Left lung (tissue), 10 donors: ENCODE measurements around the gene PROKR1. TPM values are rescaled to one million over a fixed set of nuclear protein-coding genes. Genes with fewer than 3 reads are reported as not detected.

Experiments
- ATAC-seq: fragments of 200-7000 bp; cut with Tn5 transposase; one replicate; pipeline ENCODE4 v1.9.1; 2020; ENCODE audit warnings: moderate library complexity
- DNase-seq, 4 donors: peaks; one replicate each; pipeline ENCODE4 v3.0.0-alpha.2; 2013 to 2020
- H3K27ac ChIP-seq, 2 donors: fragments of 200-600 bp; sonication (generic) in 1 of 2; one replicate each; pipeline versions ENCODE4 v1.5.0 to v1.8.0; 2020 to 2021
- H3K27me3 ChIP-seq, 2 donors: fragments of 200-600 bp; sonication (generic) in 1 of 2; one replicate each; pipeline versions ENCODE4 v1.5.0 to v1.8.0; 2020 to 2021
- H3K36me3 ChIP-seq, 2 donors: fragments of 200-600 bp; sonication (generic) in 1 of 2; one replicate each; pipeline versions ENCODE4 v1.5.0 to v1.8.0; 2020 to 2021
- H3K4me1 ChIP-seq, 2 donors: fragments of 200-600 bp; one replicate each; pipeline ENCODE4 v1.8.0; 2021
- H3K4me3 ChIP-seq, 2 donors: fragments of 200-600 bp; sonication (generic) in 1 of 2; one replicate each; pipeline versions ENCODE4 v1.5.0 to v1.8.0; 2020 to 2021; ENCODE audit warnings: mild to moderate bottlenecking in 1 of 2
- H3K9me3 ChIP-seq, 2 donors: fragments of 200-600 bp; sonication (generic) in 1 of 2; one replicate each; pipeline versions ENCODE4 v1.5.0 to v1.8.0; 2020 to 2021
- CTCF ChIP-seq, 2 donors: fragments of 200-600 bp; sonication (generic) in 1 of 2; IDR thresholded peaks; one replicate each; pipeline versions ENCODE4 v1.5.0 to v1.8.0; 2021; ENCODE audit warnings: antibody characterized with exemption in 2 of 2
- intact Hi-C, 2 donors: fragments of 100-400 bp; cut with DNase I; formaldehyde crosslinking; loops; one replicate each; pipeline versions ENCODE4 v1.11.2 to v1.14.2; 2022
- polyA plus RNA-seq, 6 donors: library from polyadenylated mRNA; unstranded; fragments of 120-200 nt; gene quantifications; one replicate each; pipeline ENCODE4 v1.2.1, GENCODE V29; 2013; ENCODE audit not compliant: insufficient read length in 6 of 6
- total RNA-seq, 2 donors: library from RNA; stranded (reverse); fragmentation: NEBNext Ultra II Directional; extraction: Animal tissue kit (Norgen Biotek cat#: 25700); gene quantifications; one replicate each; pipeline ENCODE4 v1.2.1, GENCODE V29; 2021
- donor health status: DM: no; HTN: yes; CAD: no.
- donor health status: DM: no; HTN: no; CAD: no.

PROKR1 gene
- total and polyA plus RNA-seq, 8 donors: 0.04 to 0.14 (median 0.09) TPM; not detected in 2

GRCh38 chr2:68653034-68653433 is 9.7 kb downstream of the PROKR1 start:
- intact Hi-C loops: no loop called here
- Histone ChIP-seq H3K27me3 (peaks cover 0 to 4% of the 10 kb centered on the region in 2 donors), H3K36me3 (no peaks in the 10 kb centered on the region), H3K9me3 (no peaks in the 10 kb centered on the region), H3K4me1 (peaks cover 0 to 13% of the 10 kb centered on the region in 2 donors), H3K4me3 (no peak overlapping the region), H3K27ac (no peak overlapping the region)
- ATAC-seq (no peak), DNase-seq (no peak)
- no peak for TF ChIP-seq CTCF (IDR thresholded peaks at IDR 0.05)

DNA sequence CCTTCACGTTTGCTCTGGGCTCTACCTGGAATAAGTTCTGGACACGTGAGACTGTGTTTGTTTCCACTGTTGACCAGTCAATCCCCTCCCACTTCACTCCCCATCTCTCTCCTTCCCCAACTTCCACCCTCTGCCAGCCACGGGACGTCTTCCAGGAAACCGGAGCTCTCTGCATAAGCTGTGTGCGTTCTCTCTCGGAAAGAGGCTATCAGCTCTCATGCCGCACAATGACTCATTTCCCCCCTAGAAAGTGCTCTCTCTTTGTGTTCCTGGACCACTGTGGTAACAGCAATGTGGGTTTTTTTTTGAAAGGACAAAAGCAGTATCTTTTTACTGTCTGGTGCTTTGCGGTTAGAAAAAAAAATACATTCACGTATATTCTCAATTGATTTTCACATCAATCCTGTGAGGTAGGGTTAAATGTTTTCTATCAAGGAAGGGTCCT is 10.2 kb downstream of the PROKR1 start:
- no peak overlapping the region for H3K4me3 ChIP-seq
- intact Hi-C loops: no loop called here
- ATAC-seq: peak; percentile 74

GRCh38 chr2:68658266-68658665 is 14.9 kb downstream of the PROKR1 start:
- no peak for TF ChIP-seq CTCF (IDR thresholded peaks at IDR 0.05)
- no peaks in the 10 kb centered on the region for H3K36me3 ChIP-seq
- H3K4me1 ChIP-seq: peaks cover 0 to 15% of the 10 kb centered on the region in 2 donors
- no peaks in the 10 kb centered on the region for H3K9me3 ChIP-seq
- no peaks in the 10 kb centered on the region for H3K27me3 ChIP-seq
- intact Hi-C loops: no loop called here
- no peak overlapping the region for H3K4me3 ChIP-seq
- no peak for ATAC-seq
- no peak overlapping the region for H3K27ac ChIP-seq
- no peak for DNase-seq

More for the DNA sequence above, 10.2 kb downstream of the PROKR1 start:
- Histone ChIP-seq H3K9me3 (no peaks in the 10 kb centered on the region), H3K27ac (no peak overlapping the region), H3K27me3 (peaks cover 0 to 2% of the 10 kb centered on the region in 2 donors), H3K36me3 (no peaks in the 10 kb centered on the region), H3K4me1 (peaks cover 0 to 13% of the 10 kb centered on the region in 2 donors)
- TF ChIP-seq CTCF (IDR thresholded peaks at IDR 0.05): no peak
- peak in 2 of 4 donors; percentile 17 to 43 for DNase-seq

- Histone ChIP-seq H3K4me3 (no peak overlapping the region), H3K36me3 (no peaks in the 10 kb centered on the region), H3K4me1 (peaks cover 0 to 7% of the 10 kb centered on the region in 2 donors), H3K27ac (no peak overlapping the region), H3K27me3 (no peaks in the 10 kb centered on the region), H3K9me3 (no peaks in the 10 kb centered on the region)
- intact Hi-C loops: no loop called here
- TF ChIP-seq CTCF (IDR thresholded peaks at IDR 0.05): no peak
- no peak for DNase-seq
- no peak for ATAC-seq
Measured at GRCh38 chr2:68659081-68659480, 15.7 kb downstream of the PROKR1 start.

- intact Hi-C loops: no loop called here
- Histone ChIP-seq H3K4me1 (peaks cover 0 to 4% of the 10 kb centered on the region in 2 donors), H3K27me3 (no peaks in the 10 kb centered on the region), H3K9me3 (no peaks in the 10 kb centered on the region), H3K27ac (no peak overlapping the region), H3K4me3 (no peak overlapping the region), H3K36me3 (no peaks in the 10 kb centered on the region)
- no peak for TF ChIP-seq CTCF (IDR thresholded peaks at IDR 0.05)
- ATAC-seq (no peak), DNase-seq (no peak)
Measured at GRCh38 chr2:68660658-68661057, 17.3 kb downstream of the PROKR1 start.
